ENCODE results near the gene RXFP1.
A peak's percentile ranks its signal among the peaks of the same experiment; 100 is the strongest.
"Not testable (repeated sequence)": the region's sequence is repeated elsewhere in the genome, so short reads cannot be mapped to it uniquely, and the experiment has no call there.

Gene RXFP1

DNA sequence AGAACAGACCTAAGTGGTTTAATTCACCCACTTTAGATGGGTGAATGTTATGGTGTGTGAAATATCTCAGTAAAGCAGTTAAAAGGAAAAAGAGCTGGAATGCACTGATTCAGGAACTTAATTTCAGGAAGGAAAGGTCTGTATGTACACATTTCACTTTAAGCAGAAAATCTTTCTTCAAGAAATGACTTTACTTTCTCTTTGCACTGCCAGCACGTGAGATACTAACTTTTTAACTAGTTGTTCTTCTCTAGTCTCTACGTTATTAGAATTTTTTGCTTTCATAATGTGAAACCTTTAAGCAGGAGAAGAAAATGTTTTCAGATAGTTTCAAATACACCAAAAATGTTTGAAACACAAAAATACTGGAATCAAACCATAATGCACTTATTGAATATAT lies 131.2 kb downstream of the RXFP1 start:
- Histone ChIP-seq H3K9me3 (ENCODE audit: control insufficient read depth, insufficient read depth, low read length) (no peaks in the 10 kb centered on the region), H3K4me3 (ENCODE audit: low read depth, low read length) (no peak overlapping the region), H3K36me3 (ENCODE audit: control insufficient read depth, insufficient read depth, low read length) (no peaks in the 10 kb centered on the region), H3K9ac (ENCODE audit: low read depth, low read length) (no peak overlapping the region), H3K27me3 (ENCODE audit: control insufficient read depth, insufficient read depth, low read length) (no peaks in the 10 kb centered on the region), H3K4me1 (ENCODE audit: control insufficient read depth, insufficient read depth, low read length) (peaks cover 7% of the 10 kb centered on the region), H3K27ac (ENCODE audit: low read depth, low read length) (no peak overlapping the region)

- H3K36me3 ChIP-seq (ENCODE audit: control insufficient read depth, insufficient read depth, low read length), result no peaks in the 10 kb centered on the region
- no peaks in the 10 kb centered on the region for H3K27me3 ChIP-seq (ENCODE audit: control insufficient read depth, insufficient read depth, low read length)
- no peak overlapping the region for H3K9ac ChIP-seq (ENCODE audit: low read depth, low read length)
- H3K9me3 ChIP-seq (ENCODE audit: control insufficient read depth, insufficient read depth, low read length), result no peaks in the 10 kb centered on the region
- H3K4me1 ChIP-seq (ENCODE audit: control insufficient read depth, insufficient read depth, low read length), result peaks cover 7% of the 10 kb centered on the region
- no peak overlapping the region for H3K4me3 ChIP-seq (ENCODE audit: low read depth, low read length)
- H3K27ac ChIP-seq (ENCODE audit: low read depth, low read length), result no peak overlapping the region
Measured at GRCh38 chr4:158656439-158656838, 134.8 kb downstream of the RXFP1 start.

DNA sequence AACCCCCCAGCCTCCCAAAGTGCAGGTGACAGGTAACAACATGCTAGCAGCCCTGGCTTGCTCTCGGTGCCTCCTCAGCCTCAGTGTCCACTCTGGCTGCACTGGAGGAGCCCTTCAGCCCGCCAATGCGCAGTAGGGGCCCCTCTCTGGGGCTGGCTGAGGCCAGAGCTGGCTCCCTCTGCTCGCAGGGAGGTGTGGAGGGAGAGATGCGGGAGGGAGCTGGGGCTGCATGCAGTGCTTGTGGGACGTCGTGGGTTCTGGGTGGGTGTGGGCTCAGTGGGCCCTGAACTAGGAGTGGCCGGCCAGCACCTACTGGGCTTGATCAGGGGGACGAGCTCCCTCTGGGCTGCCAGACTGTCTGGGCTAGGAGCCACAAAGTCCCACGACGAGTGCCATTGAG lies 135.6 kb downstream of the RXFP1 start:
- no peak overlapping the region for H3K27ac ChIP-seq (ENCODE audit: low read depth, low read length)
- H3K36me3 ChIP-seq (ENCODE audit: control insufficient read depth, insufficient read depth, low read length), result no peaks in the 10 kb centered on the region
- no peak overlapping the region for H3K4me3 ChIP-seq (ENCODE audit: low read depth, low read length)
- no peaks in the 10 kb centered on the region for H3K27me3 ChIP-seq (ENCODE audit: control insufficient read depth, insufficient read depth, low read length)
- peaks cover 7% of the 10 kb centered on the region for H3K4me1 ChIP-seq (ENCODE audit: control insufficient read depth, insufficient read depth, low read length)
- no peaks in the 10 kb centered on the region for H3K9me3 ChIP-seq (ENCODE audit: control insufficient read depth, insufficient read depth, low read length)
- no peak overlapping the region for H3K9ac ChIP-seq (ENCODE audit: low read depth, low read length)

DNA sequence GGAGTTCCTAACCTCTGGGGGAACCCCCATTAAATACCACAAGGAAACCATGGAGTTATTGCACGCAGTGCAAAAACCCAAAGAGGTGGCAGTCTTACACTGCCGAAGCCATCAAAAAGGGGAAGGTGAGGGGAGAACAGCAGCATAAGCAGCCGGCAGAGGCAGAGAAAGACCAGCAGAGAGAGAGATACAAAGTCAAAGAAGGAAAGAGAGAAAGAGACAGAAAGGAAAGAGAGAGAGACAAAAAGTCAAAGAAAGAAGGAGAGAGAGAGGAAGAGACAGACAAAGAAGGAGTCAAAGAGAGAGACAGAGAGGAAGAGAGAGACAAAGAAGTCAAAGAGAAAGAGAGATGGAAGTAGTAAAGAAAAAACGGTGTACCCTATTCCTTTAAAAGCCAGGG lies 141.6 kb downstream of the RXFP1 start:
- H3K4me1 ChIP-seq (ENCODE audit: control insufficient read depth, insufficient read depth, low read length); H3K27ac ChIP-seq (ENCODE audit: low read depth, low read length); H3K9me3 ChIP-seq (ENCODE audit: control insufficient read depth, insufficient read depth, low read length); H3K4me3 ChIP-seq (ENCODE audit: low read depth, low read length); H3K9ac ChIP-seq (ENCODE audit: low read depth, low read length); H3K27me3 ChIP-seq (ENCODE audit: control insufficient read depth, insufficient read depth, low read length): not testable (repeated sequence)
- H3K36me3 ChIP-seq (ENCODE audit: control insufficient read depth, insufficient read depth, low read length), result peaks cover 13% of the 10 kb centered on the region

DNA sequence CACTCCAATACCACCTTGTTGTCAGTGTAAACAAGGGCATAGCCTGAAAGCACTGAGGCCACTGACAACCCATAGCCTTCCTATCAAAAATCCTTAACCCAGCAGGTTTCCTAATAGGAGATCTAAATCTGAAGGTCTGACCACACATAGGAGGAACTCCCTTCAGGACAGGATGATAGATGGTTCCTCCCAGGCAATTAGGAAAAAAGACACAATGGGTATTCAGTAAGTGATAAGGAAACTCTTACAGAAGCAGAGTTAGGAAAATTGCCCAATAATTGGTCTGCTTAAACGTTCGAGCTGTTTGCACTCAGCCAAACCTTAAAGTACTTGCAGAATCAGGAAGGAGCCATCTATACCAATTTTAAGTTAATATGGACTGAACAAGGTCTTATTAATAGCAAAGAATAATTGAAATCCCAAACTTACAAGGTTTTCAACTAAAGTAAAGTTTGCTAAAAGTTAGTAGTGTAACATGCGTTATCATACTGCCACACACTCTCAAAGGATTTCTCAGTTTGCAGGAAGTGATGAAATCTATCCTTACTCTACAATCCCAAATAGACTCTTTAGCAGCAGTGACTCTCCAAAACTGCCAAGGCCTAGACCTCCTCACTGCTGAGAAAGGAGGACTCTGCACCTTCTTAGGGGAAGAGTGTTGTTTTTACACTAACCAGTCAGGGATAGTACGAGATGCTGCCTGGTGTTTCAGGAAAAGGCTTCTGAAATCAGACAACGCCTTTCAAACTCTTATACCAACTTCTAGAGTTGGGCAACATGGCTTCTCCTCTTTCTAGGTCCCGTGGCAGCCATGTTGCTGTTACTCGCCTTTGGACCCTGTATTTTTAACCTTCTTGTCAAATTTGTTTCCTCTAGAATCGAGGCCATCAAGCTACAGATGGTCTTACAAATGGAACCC lies 142.3 kb downstream of the RXFP1 start:
- not testable (repeated sequence) for H3K4me1 ChIP-seq (ENCODE audit: control insufficient read depth, insufficient read depth, low read length); H3K27ac ChIP-seq (ENCODE audit: low read depth, low read length); H3K9me3 ChIP-seq (ENCODE audit: control insufficient read depth, insufficient read depth, low read length); H3K27me3 ChIP-seq (ENCODE audit: control insufficient read depth, insufficient read depth, low read length); H3K9ac ChIP-seq (ENCODE audit: low read depth, low read length); H3K4me3 ChIP-seq (ENCODE audit: low read depth, low read length)
- peaks cover 20% of the 10 kb centered on the region for H3K36me3 ChIP-seq (ENCODE audit: control insufficient read depth, insufficient read depth, low read length)

- Histone ChIP-seq H3K9ac (ENCODE audit: low read depth, low read length) (no peak overlapping the region), H3K27me3 (ENCODE audit: control insufficient read depth, insufficient read depth, low read length) (no peaks in the 10 kb centered on the region), H3K4me3 (ENCODE audit: low read depth, low read length) (no peak overlapping the region), H3K4me1 (ENCODE audit: control insufficient read depth, insufficient read depth, low read length) (no peaks in the 10 kb centered on the region), H3K27ac (ENCODE audit: low read depth, low read length) (no peak overlapping the region), H3K9me3 (ENCODE audit: control insufficient read depth, insufficient read depth, low read length) (no peaks in the 10 kb centered on the region), H3K36me3 (ENCODE audit: control insufficient read depth, insufficient read depth, low read length) (peaks cover 25% of the 10 kb centered on the region)
Measured at GRCh38 chr4:158664806-158665205, 143.1 kb downstream of the RXFP1 start.

DNA sequence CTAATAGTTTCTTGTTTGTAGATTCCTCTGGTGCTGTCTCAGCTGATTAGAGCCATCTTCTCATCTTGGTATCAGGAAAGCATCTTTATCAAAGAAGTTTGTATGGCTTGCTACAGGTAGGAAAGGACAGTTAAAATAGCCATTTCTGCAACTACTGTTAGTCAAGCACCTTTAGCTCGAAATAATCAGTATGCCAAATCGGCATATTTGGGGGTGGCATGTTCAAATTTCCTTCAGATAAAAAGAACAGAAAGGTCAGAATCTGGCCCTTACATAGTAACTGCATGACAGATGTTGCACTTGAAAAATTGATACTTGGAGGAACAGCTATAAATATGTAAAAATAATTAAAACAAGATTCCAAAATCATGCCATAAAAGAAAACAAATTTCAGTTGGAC lies 145.2 kb downstream of the RXFP1 start:
- H3K27ac ChIP-seq (ENCODE audit: low read depth, low read length), result no peak overlapping the region
- no peak overlapping the region for H3K4me3 ChIP-seq (ENCODE audit: low read depth, low read length)
- no peaks in the 10 kb centered on the region for H3K4me1 ChIP-seq (ENCODE audit: control insufficient read depth, insufficient read depth, low read length)
- no peaks in the 10 kb centered on the region for H3K27me3 ChIP-seq (ENCODE audit: control insufficient read depth, insufficient read depth, low read length)
- peaks cover 25% of the 10 kb centered on the region for H3K36me3 ChIP-seq (ENCODE audit: control insufficient read depth, insufficient read depth, low read length)
- no peaks in the 10 kb centered on the region for H3K9me3 ChIP-seq (ENCODE audit: control insufficient read depth, insufficient read depth, low read length)
- no peak overlapping the region for H3K9ac ChIP-seq (ENCODE audit: low read depth, low read length)

DNA sequence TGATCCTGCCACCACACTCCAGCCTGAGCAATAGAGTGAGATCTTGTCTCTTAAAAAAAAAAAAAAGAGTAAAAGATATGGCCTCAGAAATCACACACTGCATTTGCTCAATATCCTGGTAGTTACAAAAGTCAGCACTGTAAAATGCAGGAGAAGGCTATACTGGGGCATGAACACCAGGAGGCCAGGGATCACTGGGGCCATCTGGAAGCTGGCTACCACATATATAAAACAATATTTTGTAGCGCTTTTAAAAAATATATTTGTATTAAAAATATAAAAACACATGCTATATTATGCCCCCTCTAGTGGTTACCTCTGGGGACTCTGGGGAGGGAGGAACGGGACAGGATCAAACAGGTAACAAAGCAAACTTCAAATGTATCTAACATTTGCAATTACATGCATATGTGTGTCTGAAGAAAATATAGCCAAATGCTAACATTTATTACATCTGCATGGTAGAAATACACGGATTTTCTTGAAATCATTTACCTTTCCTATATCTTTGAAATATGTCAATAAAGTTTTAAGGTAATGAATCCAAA lies 146.0 kb downstream of the RXFP1 start:
- no peak overlapping the region for H3K9ac ChIP-seq (ENCODE audit: low read depth, low read length)
- H3K4me3 ChIP-seq (ENCODE audit: low read depth, low read length), result no peak overlapping the region
- no peaks in the 10 kb centered on the region for H3K9me3 ChIP-seq (ENCODE audit: control insufficient read depth, insufficient read depth, low read length)
- H3K36me3 ChIP-seq (ENCODE audit: control insufficient read depth, insufficient read depth, low read length), result peaks cover 25% of the 10 kb centered on the region
- H3K27me3 ChIP-seq (ENCODE audit: control insufficient read depth, insufficient read depth, low read length), result no peaks in the 10 kb centered on the region
- no peak overlapping the region for H3K27ac ChIP-seq (ENCODE audit: low read depth, low read length)
- H3K4me1 ChIP-seq (ENCODE audit: control insufficient read depth, insufficient read depth, low read length), result no peaks in the 10 kb centered on the region

DNA sequence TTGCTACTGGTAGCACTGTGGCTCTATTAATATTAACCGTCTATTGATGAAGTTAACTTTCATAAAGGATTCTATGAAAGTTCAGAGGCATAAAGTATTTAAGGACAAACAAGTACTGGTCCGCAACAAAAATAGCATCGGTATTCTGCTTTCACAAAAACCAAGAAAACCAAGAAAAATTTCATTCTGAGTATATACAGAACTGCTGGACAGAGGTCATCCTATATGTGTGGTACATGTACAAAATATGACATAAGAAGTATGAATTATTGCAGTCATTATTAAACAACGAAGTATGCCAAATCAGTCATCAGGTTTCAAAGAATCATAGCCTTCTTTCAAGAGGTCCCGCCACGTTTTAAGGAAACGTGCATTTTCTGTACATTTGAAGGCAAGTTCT lies 147.6 kb downstream of the RXFP1 start:
- no peak overlapping the region for H3K4me3 ChIP-seq (ENCODE audit: low read depth, low read length)
- peaks cover 25% of the 10 kb centered on the region for H3K36me3 ChIP-seq (ENCODE audit: control insufficient read depth, insufficient read depth, low read length)
- H3K9me3 ChIP-seq (ENCODE audit: control insufficient read depth, insufficient read depth, low read length), result no peaks in the 10 kb centered on the region
- no peak overlapping the region for H3K27ac ChIP-seq (ENCODE audit: low read depth, low read length)
- no peaks in the 10 kb centered on the region for H3K27me3 ChIP-seq (ENCODE audit: control insufficient read depth, insufficient read depth, low read length)
- H3K9ac ChIP-seq (ENCODE audit: low read depth, low read length), result no peak overlapping the region
- H3K4me1 ChIP-seq (ENCODE audit: control insufficient read depth, insufficient read depth, low read length), result no peaks in the 10 kb centered on the region

- Histone ChIP-seq H3K27me3 (ENCODE audit: control insufficient read depth, insufficient read depth, low read length) (no peaks in the 10 kb centered on the region), H3K4me3 (ENCODE audit: low read depth, low read length) (peak overlapping the region; percentile 81), H3K9ac (ENCODE audit: low read depth, low read length) (peak overlapping the region; percentile 89), H3K9me3 (ENCODE audit: control insufficient read depth, insufficient read depth, low read length) (no peaks in the 10 kb centered on the region), H3K36me3 (ENCODE audit: control insufficient read depth, insufficient read depth, low read length) (peaks cover 25% of the 10 kb centered on the region), H3K27ac (ENCODE audit: low read depth, low read length) (peak overlapping the region; percentile 92), H3K4me1 (ENCODE audit: control insufficient read depth, insufficient read depth, low read length) (no peaks in the 10 kb centered on the region)
Measured at GRCh38 chr4:158670975-158671664, 149.4 kb downstream of the RXFP1 start.

DNA sequence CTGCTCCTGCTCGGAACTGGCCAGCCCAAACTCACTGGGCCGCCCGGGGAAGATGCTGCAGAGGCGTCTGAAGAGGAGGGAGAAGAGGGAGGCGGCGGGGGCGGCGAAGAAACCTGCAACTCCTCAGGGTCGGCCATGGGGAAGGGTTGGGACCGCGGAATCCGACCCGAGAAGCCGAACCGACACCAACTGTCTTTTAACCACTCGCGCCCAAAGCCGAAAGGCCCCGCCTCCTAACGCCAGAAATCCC lies 149.9 kb downstream of the RXFP1 start, which contains the start of gene C4orf46:
TSS of gene C4orf46 (minus strand) at position 223 of the 250 bp plus-strand sequence. CDS start at position 137, 86 bp downstream.
- Histone ChIP-seq H3K4me1 (ENCODE audit: control insufficient read depth, insufficient read depth, low read length) (no peaks in the 10 kb centered on the region), H3K36me3 (ENCODE audit: control insufficient read depth, insufficient read depth, low read length) (peaks cover 22% of the 10 kb centered on the region), H3K9ac (ENCODE audit: low read depth, low read length) (peak within 1 kb of the TSS; percentile 89), H3K4me3 (ENCODE audit: low read depth, low read length) (peak within 1 kb of the TSS; percentile 81), H3K9me3 (ENCODE audit: control insufficient read depth, insufficient read depth, low read length) (no peaks in the 10 kb centered on the region), H3K27ac (ENCODE audit: low read depth, low read length) (peak within 1 kb of the TSS; percentile 92), H3K27me3 (ENCODE audit: control insufficient read depth, insufficient read depth, low read length) (no peaks in the 10 kb centered on the region)
